HCT116 (cell line): ENCODE data around the gene KRT37.

Experiments
- CEBPB ChIP-seq: IDR thresholded peaks from 2 replicates; pipeline ENCODE4 v1.6.1; 2012; ENCODE audit warnings: low read depth
- CTCF ChIP-seq, 3 experiments: fragments of 200-600 bp in 1 of 3; sonication (generic) in 1 of 3; IDR thresholded peaks in 2 of 3; conservative IDR thresholded peaks in 1 of 3; 2 replicates each; pipeline ENCODE4 v1.5.1; 2012 to 2017; ENCODE audit warnings: low read depth in 2 of 3, low read length in 2 of 3, antibody characterized with exemption in 1 of 3, borderline replicate concordance in 1 of 3, control low read depth in 1 of 3, mild to moderate bottlenecking in 1 of 3, mixed read lengths in 1 of 3, mixed run types in 1 of 3, moderate library complexity in 1 of 3; ENCODE audit not compliant: insufficient read depth in 1 of 3
- EGR1 ChIP-seq: IDR thresholded peaks from 2 replicates; pipeline ENCODE4 v1.6.1; 2012; ENCODE audit warnings: low read depth
- MAX ChIP-seq: IDR thresholded peaks from 2 replicates; pipeline ENCODE4 v1.6.1; 2012
- POLR2A ChIP-seq: IDR thresholded peaks from 2 replicates; pipeline ENCODE4 v1.7.0; 2011; ENCODE audit warnings: borderline replicate concordance; ENCODE audit not compliant: insufficient read depth, insufficient read length; ENCODE audit errors: extremely low read depth
- POLR2AphosphoS5 ChIP-seq: IDR thresholded peaks from 2 replicates; pipeline ENCODE4 v1.6.1; 2011; ENCODE audit warnings: mild to moderate bottlenecking, low read depth, low read length, moderate library complexity
- REST ChIP-seq: IDR thresholded peaks from 2 replicates; pipeline ENCODE4 v1.6.1; 2012; ENCODE audit warnings: low read depth
- SIN3A ChIP-seq: IDR thresholded peaks from 2 replicates; pipeline ENCODE4 v1.6.1; 2012; ENCODE audit warnings: low read depth
- SRF ChIP-seq: IDR thresholded peaks from 2 replicates; pipeline ENCODE4 v1.6.1; 2012; ENCODE audit warnings: low read depth
- TCF7L2 ChIP-seq: IDR thresholded peaks from 2 replicates; pipeline ENCODE4 v1.7.0; 2011; ENCODE audit warnings: borderline replicate concordance, inconsistent platforms; ENCODE audit not compliant: insufficient read depth, insufficient read length; ENCODE audit errors: extremely low read depth
- ZFX ChIP-seq: fragments of 450-650 bp; IDR thresholded peaks from 2 replicates; pipeline ENCODE4 v1.6.1; 2017

GRCh38 chr17:41419716-41420115 is 4.7 kb downstream of the KRT37 start:
- TF ChIP-seq POLR2A, result no peak
- TF ChIP-seq CEBPB, result no peak
- no peak for TF ChIP-seq CTCF (IDR thresholded peaks at IDR 0.05 in 2 of 3, conservative IDR thresholded peaks at IDR 0.05 in 1 of 3; ENCODE audit: borderline replicate concordance in 1 of 3, insufficient read depth in 1 of 3, low read depth in 2 of 3, low read length in 2 of 3)
- no peak for TF ChIP-seq MAX
- TF ChIP-seq POLR2AphosphoS5, result no peak
- TF ChIP-seq EGR1, result no peak
- TF ChIP-seq SRF, result no peak
- no peak for TF ChIP-seq REST
- no peak for TF ChIP-seq SIN3A
- no peak for TF ChIP-seq ZFX
- TF ChIP-seq TCF7L2, result no peak
